MM.1S (cell line): ENCODE results near the gene OGT.
"Not testable (repeated sequence)": the region's sequence is repeated elsewhere in the genome, so short reads cannot be mapped to it uniquely, and the experiment has no call there.

Experiments used
- DNase-seq: peaks from one replicate; pipeline ENCODE4 v3.0.0-alpha.2; 2015
- H2AFZ ChIP-seq: fragments of 300-600 bp; sonication (generic); 2 replicates; pipeline ENCODE4 v1.6.0; 2016; ENCODE audit warnings: antibody characterized with exemption, low read length
- H3F3A ChIP-seq: fragments of 300-600 bp; sonication (generic); 2 replicates; pipeline ENCODE4 v1.6.1; 2016; ENCODE audit warnings: mild to moderate bottlenecking, antibody characterized with exemption, low read length, moderate library complexity, mixed read lengths; ENCODE audit not compliant: insufficient read depth
- H3K27ac ChIP-seq: fragments of 300-600 bp; sonication (generic); 2 replicates; pipeline ENCODE4 v1.5.1; 2016; ENCODE audit warnings: mild to moderate bottlenecking, low read length
- H3K27me3 ChIP-seq: fragments of 300-600 bp; sonication (generic); replicated peaks from 2 replicates; pipeline ENCODE4 v1.6.0; 2016; ENCODE audit warnings: low read length; ENCODE audit not compliant: insufficient read depth
- H3K36me3 ChIP-seq: fragments of 300-600 bp; sonication (generic); replicated peaks from 2 replicates; pipeline ENCODE4 v1.6.1; 2016; ENCODE audit warnings: mild to moderate bottlenecking, low read length, mixed read lengths; ENCODE audit not compliant: insufficient read depth
- H3K4me1 ChIP-seq: fragments of 300-600 bp; sonication (generic); 2 replicates; pipeline ENCODE4 v1.6.1; 2016; ENCODE audit warnings: low read length, mixed read lengths
- H3K4me2 ChIP-seq: fragments of 300-600 bp; sonication (generic); 2 replicates; pipeline ENCODE4 v1.6.0; 2016; ENCODE audit warnings: low read depth, low read length
- H3K4me3 ChIP-seq: fragments of 300-600 bp; sonication (generic); 2 replicates; pipeline ENCODE4 v1.5.1; 2016; ENCODE audit warnings: low read length, mixed read lengths
- H3K79me2 ChIP-seq: fragments of 300-600 bp; sonication (generic); 2 replicates; pipeline ENCODE4 v1.6.1; 2016; ENCODE audit warnings: mixed run types, low read length, mixed read lengths
- H3K9ac ChIP-seq: fragments of 300-600 bp; sonication (generic); 2 replicates; pipeline ENCODE4 v1.6.1; 2016; ENCODE audit warnings: low read length, mixed read lengths
- H3K9me2 ChIP-seq: fragments of 300-600 bp; sonication (generic); replicated peaks from 2 replicates; pipeline ENCODE4 v1.6.1; 2016; ENCODE audit warnings: mild to moderate bottlenecking, low read length, mixed read lengths; ENCODE audit not compliant: insufficient read depth
- H3K9me3 ChIP-seq: fragments of 300-600 bp; sonication (generic); replicated peaks from 2 replicates; pipeline ENCODE4 v1.6.1; 2016; ENCODE audit warnings: mild to moderate bottlenecking, low read length, mixed read lengths; ENCODE audit not compliant: insufficient read depth
- H4K20me1 ChIP-seq: fragments of 300-600 bp; sonication (generic); 2 replicates; pipeline ENCODE4 v1.6.1; 2016; ENCODE audit warnings: mild to moderate bottlenecking, low read length, moderate library complexity, mixed read lengths; ENCODE audit not compliant: insufficient read depth
- EZH2 ChIP-seq: fragments of 300-600 bp; sonication (generic); optimal IDR thresholded peaks from 2 replicates; pipeline ENCODE3; 2017; ENCODE audit warnings: low read depth, mild to moderate bottlenecking, antibody characterized with exemption, low read length, mixed read lengths
- EZH2phosphoT487 ChIP-seq: fragments of 300-600 bp; sonication (generic); IDR thresholded peaks from 2 replicates; pipeline ENCODE4 v1.6.1; 2018; ENCODE audit warnings: antibody characterized with exemption, low read length
- TF ChIP-seq, protein P1 (sequence below): fragments of 300-600 bp; sonication (generic); IDR thresholded peaks from 2 replicates; pipeline ENCODE4 v1.5.1; 2016; ENCODE audit warnings: antibody characterized with exemption, low read length, mixed read lengths

The OGT gene

GRCh38 chrX:71492231-71493065 is 40.5 kb upstream of the OGT start:
- Histone ChIP-seq H3F3A (no peaks in the 10 kb centered on the region), H3K27ac (no peak overlapping the region), H3K4me1 (no peaks in the 10 kb centered on the region), H3K9ac (peak overlapping the region; percentile 35; the same call in 1 of the 2 replicates), H3K9me2 (no peaks in the 10 kb centered on the region), H3K79me2 (no peaks in the 10 kb centered on the region), H3K9me3 (no peaks in the 10 kb centered on the region), H2AFZ (peak overlapping the region; percentile 73), H3K36me3 (no peaks in the 10 kb centered on the region), H3K4me2 (peak overlapping the region; percentile 64), H3K4me3 (peak overlapping the region; percentile 57), H4K20me1 (no peaks in the 10 kb centered on the region), H3K27me3 (no peaks in the 10 kb centered on the region)
- TF ChIP-seq EZH2, result no peak
- no peak for TF ChIP-seq EZH2phosphoT487
- TF ChIP-seq, protein P1, sequence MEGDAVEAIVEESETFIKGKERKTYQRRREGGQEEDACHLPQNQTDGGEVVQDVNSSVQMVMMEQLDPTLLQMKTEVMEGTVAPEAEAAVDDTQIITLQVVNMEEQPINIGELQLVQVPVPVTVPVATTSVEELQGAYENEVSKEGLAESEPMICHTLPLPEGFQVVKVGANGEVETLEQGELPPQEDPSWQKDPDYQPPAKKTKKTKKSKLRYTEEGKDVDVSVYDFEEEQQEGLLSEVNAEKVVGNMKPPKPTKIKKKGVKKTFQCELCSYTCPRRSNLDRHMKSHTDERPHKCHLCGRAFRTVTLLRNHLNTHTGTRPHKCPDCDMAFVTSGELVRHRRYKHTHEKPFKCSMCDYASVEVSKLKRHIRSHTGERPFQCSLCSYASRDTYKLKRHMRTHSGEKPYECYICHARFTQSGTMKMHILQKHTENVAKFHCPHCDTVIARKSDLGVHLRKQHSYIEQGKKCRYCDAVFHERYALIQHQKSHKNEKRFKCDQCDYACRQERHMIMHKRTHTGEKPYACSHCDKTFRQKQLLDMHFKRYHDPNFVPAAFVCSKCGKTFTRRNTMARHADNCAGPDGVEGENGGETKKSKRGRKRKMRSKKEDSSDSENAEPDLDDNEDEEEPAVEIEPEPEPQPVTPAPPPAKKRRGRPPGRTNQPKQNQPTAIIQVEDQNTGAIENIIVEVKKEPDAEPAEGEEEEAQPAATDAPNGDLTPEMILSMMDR, result no peak
- DNase-seq, result peak; percentile 30

DNA sequence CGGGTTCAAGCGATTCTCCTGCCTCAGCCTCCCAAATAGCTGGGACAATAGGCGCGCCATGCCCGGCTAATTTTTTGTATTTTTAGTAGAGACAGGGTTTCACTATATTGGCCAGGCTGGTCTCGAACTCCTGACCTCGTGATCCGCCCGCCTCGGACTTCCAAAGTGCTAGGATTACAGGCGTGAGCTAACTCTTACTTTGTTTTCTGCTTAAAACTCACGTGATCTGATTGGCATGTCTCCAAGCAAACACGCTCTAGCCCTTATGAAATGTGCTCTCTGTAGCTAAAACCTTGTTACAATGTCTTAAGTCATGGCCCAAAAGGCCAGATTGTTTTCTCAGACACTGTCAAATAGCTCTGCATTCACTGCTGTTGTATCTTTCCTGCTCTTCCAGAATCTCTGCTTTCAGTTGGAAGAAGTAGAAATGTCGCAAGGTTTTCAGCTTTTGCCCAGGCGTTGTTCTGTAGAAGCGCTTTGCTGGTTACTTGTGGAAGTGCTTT is 39.7 kb upstream of the OGT start:
- Histone ChIP-seq H3K9me3 (no peaks in the 10 kb centered on the region), H3K36me3 (no peaks in the 10 kb centered on the region), H3F3A (no peaks in the 10 kb centered on the region), H3K4me3 (peak overlapping the region; percentile 57; the same call in 1 of the 2 replicates), H2AFZ (0 out of 2 replicates have a peak overlapping the region, but pooled peaks have one; percentile 15), H3K4me2 (no peak overlapping the region; the same call in 1 of the 2 replicates), H3K9ac (no peak overlapping the region; the same call in 1 of the 2 replicates), H3K4me1 (no peaks in the 10 kb centered on the region), H3K9me2 (no peaks in the 10 kb centered on the region), H3K79me2 (no peaks in the 10 kb centered on the region), H4K20me1 (no peaks in the 10 kb centered on the region), H3K27ac (no peak overlapping the region), H3K27me3 (no peaks in the 10 kb centered on the region)
- no peak for DNase-seq
- TF ChIP-seq EZH2phosphoT487 (no peak), EZH2 (no peak)
- TF ChIP-seq, protein P1, result no peak

DNA sequence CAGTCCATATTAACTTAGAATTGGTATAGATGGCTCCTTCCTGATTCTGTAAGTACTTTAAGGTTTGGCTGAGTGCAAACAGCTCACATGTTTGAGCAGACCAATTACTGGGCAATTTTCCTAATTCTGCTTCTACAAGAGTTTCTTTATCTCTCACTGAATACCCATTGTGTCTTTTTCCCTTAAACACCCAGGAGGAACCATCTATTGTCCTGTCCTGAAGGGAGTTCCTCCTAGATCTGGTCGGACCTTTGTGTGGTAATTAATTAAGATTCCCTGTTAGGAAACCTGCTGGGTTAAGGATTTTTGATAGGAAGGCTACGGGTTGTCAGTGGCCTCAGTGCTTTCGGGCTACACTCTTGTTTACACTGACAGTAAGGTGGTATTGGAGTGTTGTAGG is 36.9 kb upstream of the OGT start:
- not testable (repeated sequence) for H3K27me3 ChIP-seq, H3K9ac ChIP-seq, H3K9me2 ChIP-seq, H3K4me2 ChIP-seq, H3F3A ChIP-seq, H3K79me2 ChIP-seq, H3K36me3 ChIP-seq, H4K20me1 ChIP-seq, H3K27ac ChIP-seq, H3K4me1 ChIP-seq, H2AFZ ChIP-seq, H3K4me3 ChIP-seq, DNase-seq, H3K9me3 ChIP-seq

DNA sequence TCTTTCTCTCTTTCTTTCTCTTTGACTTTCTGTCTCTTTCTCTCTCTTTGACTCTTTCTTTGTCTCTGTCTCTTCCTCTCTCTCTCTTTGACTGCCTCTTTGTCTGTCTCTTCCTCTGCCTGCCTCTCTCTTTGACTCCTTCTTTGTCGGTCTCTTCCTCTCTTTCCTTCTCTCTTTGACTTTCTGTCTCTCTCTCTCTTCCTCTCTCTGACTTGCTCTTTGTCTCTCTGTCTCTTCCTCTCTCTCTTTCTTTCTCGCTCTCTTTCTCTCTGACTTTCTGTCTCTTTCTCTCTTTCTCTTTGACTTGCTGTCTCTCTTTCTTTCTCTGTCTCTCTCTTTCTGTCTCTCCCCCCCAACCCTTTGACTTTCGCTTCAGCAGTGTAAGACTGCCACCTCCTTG is 36.4 kb upstream of the OGT start:
- no peaks in the 10 kb centered on the region for H3K27me3 ChIP-seq
- DNase-seq, result no peak
- TF ChIP-seq, protein P1, result no peak
- TF ChIP-seq EZH2, result no peak
- no peak for TF ChIP-seq EZH2phosphoT487

GRCh38 chrX:71502080-71502479 is 30.8 kb upstream of the OGT start:
- not testable (repeated sequence) for H3K4me3 ChIP-seq, H3K27ac ChIP-seq, DNase-seq, H3K9me2 ChIP-seq, H3K9ac ChIP-seq, H3K4me2 ChIP-seq, H2AFZ ChIP-seq, H4K20me1 ChIP-seq, H3K4me1 ChIP-seq, H3K36me3 ChIP-seq, H3K27me3 ChIP-seq, H3K79me2 ChIP-seq, H3F3A ChIP-seq, H3K9me3 ChIP-seq

More for the DNA sequence above, 36.4 kb upstream of the OGT start:
- H3K9ac ChIP-seq, result no peak overlapping the region
- H3K4me2 ChIP-seq, result no peak overlapping the region
- H3F3A ChIP-seq, result no peaks in the 10 kb centered on the region
- H3K9me2 ChIP-seq, result no peaks in the 10 kb centered on the region
- H3K36me3 ChIP-seq, result no peaks in the 10 kb centered on the region
- H3K9me3 ChIP-seq, result no peaks in the 10 kb centered on the region
- no peaks in the 10 kb centered on the region for H3K79me2 ChIP-seq
- H2AFZ ChIP-seq, result no peak overlapping the region
- H4K20me1 ChIP-seq, result no peaks in the 10 kb centered on the region
- H3K4me1 ChIP-seq, result no peaks in the 10 kb centered on the region
- H3K27ac ChIP-seq, result no peak overlapping the region
- H3K4me3 ChIP-seq, result no peak overlapping the region
